Measurements from ENCODE around the gene RUBCNL.
A peak's percentile ranks its signal among the peaks of the same experiment; 100 is the strongest.
"Not testable (repeated sequence)": the region's sequence is repeated elsewhere in the genome, so short reads cannot be mapped to it uniquely, and the experiment has no call there.

Gene RUBCNL

GRCh38 chr13:46387064-46387851 lies at the start of gene RUBCNL:
RUBCNL (minus strand) TSS chr13:46387252; CDS start chr13:46372475, 14,777 bp downstream.
- peak within 1 kb of the TSS; percentile 61 for H3K4me3 ChIP-seq (ENCODE audit: low read depth, low read length)
- DNase-seq (ENCODE audit: low read depth): no peak

GRCh38 chr13:46429558-46429957 lies 42.5 kb upstream of the RUBCNL start:
- not testable (repeated sequence) for DNase-seq (ENCODE audit: low read depth); H3K4me3 ChIP-seq (ENCODE audit: low read depth, low read length)

GRCh38 chr13:46405457-46405856 lies 18.4 kb upstream of the RUBCNL start:
- no peak overlapping the region for H3K4me3 ChIP-seq (ENCODE audit: low read depth, low read length)
- no peak for DNase-seq (ENCODE audit: low read depth)

- no peak for DNase-seq (ENCODE audit: low read depth)
- no peak overlapping the region for H3K4me3 ChIP-seq (ENCODE audit: low read depth, low read length)
Observed at GRCh38 chr13:46404733-46405100, 17.7 kb upstream of the RUBCNL start.

DNA sequence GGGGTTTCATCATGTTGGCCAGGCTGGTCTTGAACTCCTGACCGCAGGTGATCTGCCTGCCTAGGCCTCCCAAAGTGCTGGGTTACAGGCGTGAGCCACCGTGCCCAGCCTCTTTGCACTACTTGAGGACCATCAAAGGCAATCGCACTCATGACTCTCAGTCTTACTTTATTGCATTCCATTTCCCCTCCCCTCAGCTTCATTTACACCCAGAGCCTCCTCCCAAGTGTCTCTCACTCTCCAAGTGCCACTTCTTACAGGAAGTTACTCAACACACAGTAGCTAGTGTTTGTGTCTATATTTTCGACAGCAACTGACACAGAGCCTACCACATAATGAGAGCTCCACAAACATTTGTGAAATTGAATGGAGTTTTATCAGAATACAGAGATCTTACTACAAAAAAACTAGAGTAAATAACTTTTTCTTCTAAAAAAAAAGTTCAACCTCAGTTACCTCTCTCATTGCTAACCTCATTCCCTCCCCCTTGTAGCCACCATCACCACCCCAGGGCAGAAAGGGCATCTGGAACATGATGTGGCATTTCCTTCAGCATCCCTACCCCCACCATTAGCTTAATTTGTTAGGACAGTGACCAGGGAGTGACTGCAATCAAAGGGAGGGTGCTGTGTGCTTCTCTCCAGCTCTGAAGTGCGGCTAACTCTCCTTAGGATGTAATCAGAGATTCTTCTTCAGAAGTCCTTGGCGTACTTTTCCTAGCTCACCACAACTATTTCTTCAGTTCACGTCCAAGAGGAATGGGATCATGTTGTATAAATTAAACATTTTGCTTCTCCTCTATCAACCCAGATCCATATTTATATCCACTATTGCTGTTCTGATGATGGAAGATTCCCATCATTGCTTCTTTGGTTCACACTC lies 17.0 kb upstream of the RUBCNL start:
- H3K4me3 ChIP-seq (ENCODE audit: low read depth, low read length): no peak overlapping the region

GRCh38 chr13:46402178-46402577 lies 15.1 kb upstream of the RUBCNL start:
- no peak for DNase-seq (ENCODE audit: low read depth)
- no peak overlapping the region for H3K4me3 ChIP-seq (ENCODE audit: low read depth, low read length)

More for the DNA sequence above, 17.0 kb upstream of the RUBCNL start:
- DNase-seq (ENCODE audit: low read depth): no peak

DNA sequence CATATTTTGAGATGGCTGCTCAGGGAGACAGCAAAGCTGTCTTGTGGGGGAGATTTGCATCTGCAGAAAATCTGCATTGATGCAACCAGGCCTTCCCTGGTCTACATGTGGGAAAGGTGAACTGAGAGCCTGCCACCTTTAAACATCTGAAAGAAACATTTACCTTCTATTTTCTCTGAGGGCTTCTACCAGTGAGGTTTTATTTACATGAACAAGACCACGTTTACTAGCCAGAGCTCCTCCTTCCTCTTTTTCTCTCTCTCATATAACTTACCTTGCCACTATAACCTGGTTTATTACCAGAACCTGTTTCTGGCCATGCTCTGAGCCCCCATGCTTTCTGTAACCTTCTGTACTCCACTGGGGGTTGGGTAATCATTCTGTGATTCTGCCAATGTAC lies 14.4 kb upstream of the RUBCNL start:
- H3K4me3 ChIP-seq (ENCODE audit: low read depth, low read length): no peak overlapping the region
- DNase-seq (ENCODE audit: low read depth): no peak

- no peak overlapping the region for H3K4me3 ChIP-seq (ENCODE audit: low read depth, low read length)
- no peak for DNase-seq (ENCODE audit: low read depth)
Observed at GRCh38 chr13:46396341-46396740, 9.3 kb upstream of the RUBCNL start.

DNA sequence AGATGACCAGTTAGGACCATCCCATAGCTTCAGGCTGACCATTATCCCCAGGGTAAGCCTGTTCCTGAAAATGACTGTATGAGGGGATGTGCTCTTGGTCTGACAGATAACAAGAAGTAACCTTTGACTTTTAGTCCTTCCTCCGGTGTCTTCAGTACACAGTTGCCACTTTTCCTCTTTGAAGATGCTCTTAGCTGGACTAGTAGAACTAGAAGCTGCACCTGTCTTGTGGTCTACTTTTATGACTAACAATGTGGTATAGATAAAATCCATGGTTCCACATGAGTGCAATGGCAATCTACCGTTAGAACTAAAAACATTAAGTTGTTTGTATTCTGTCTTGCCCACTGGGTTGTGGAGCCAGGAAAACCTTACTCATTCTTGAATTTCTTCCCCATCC lies 5.9 kb upstream of the RUBCNL start:
- DNase-seq (ENCODE audit: low read depth): no peak
- H3K4me3 ChIP-seq (ENCODE audit: low read depth, low read length): no peak overlapping the region

GRCh38 chr13:46389457-46390451 lies 2.7 kb upstream of the RUBCNL start:
- no peak for DNase-seq (ENCODE audit: low read depth)
- H3K4me3 ChIP-seq (ENCODE audit: low read depth, low read length): no peak overlapping the region

- no peak for DNase-seq (ENCODE audit: low read depth)
- H3K4me3 ChIP-seq (ENCODE audit: low read depth, low read length): no peak overlapping the region
Observed at GRCh38 chr13:46388846-46389245, 1.8 kb upstream of the RUBCNL start.

- no peak for DNase-seq (ENCODE audit: low read depth)
- no peak overlapping the region for H3K4me3 ChIP-seq (ENCODE audit: low read depth, low read length)
Observed at GRCh38 chr13:46388308-46388707, 1.3 kb upstream of the RUBCNL start.

DNA sequence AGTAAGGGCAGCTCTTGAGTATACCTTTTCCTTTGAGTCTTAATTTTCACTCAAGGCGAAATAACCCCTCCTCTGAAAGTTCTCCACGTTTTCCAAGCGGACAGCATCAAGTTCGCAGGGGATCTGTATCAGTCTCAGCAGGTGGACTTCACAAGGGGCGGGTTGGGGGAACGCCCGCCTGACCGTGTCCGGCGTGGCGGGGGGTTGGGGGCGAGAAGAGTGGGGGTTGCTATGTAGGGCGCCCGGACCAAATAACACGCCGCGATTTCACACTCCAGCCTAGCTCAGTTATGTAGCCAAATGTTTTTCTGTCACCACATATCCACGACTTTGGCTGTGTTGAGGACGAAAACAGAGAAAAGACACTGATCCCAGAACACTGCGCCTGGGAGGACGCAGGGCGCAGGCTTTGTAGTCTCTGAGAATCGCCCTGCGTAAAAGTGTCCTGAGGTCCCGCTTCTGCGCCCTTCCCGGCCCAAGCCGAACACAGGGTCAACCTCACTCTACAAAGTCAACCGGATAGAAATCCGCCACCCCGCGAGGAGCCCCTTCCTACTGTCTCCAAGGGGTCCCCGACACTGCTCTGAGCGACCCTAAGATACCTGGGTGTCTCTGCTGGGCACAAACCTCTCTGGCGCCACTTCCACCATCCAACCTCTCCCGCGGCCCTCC lies 524 bp downstream of the RUBCNL start:
- H3K4me3 ChIP-seq (ENCODE audit: low read depth, low read length): peak overlapping the region; percentile 61
- DNase-seq (ENCODE audit: low read depth): no peak

- H3K4me3 ChIP-seq (ENCODE audit: low read depth, low read length): no peak overlapping the region
- no peak for DNase-seq (ENCODE audit: low read depth)
Observed at GRCh38 chr13:46385946-46386345, 1.1 kb downstream of the RUBCNL start.

- no peak for DNase-seq (ENCODE audit: low read depth)
- no peak overlapping the region for H3K4me3 ChIP-seq (ENCODE audit: low read depth, low read length)
Observed at GRCh38 chr13:46383383-46383782, 3.7 kb downstream of the RUBCNL start.

GRCh38 chr13:46382224-46382623 lies 4.8 kb downstream of the RUBCNL start:
- no peak overlapping the region for H3K4me3 ChIP-seq (ENCODE audit: low read depth, low read length)
- DNase-seq (ENCODE audit: low read depth): no peak

GRCh38 chr13:46380242-46380641 lies 6.8 kb downstream of the RUBCNL start:
- H3K4me3 ChIP-seq (ENCODE audit: low read depth, low read length): no peak overlapping the region
- no peak for DNase-seq (ENCODE audit: low read depth)

GRCh38 chr13:46379611-46380010 lies 7.4 kb downstream of the RUBCNL start:
- DNase-seq (ENCODE audit: low read depth): no peak
- H3K4me3 ChIP-seq (ENCODE audit: low read depth, low read length): no peak overlapping the region

GRCh38 chr13:46378411-46378810 lies 8.6 kb downstream of the RUBCNL start:
- no peak for DNase-seq (ENCODE audit: low read depth)

More at GRCh38 chr13:46378411-46378810, 8.6 kb downstream of the RUBCNL start:
- no peak overlapping the region for H3K4me3 ChIP-seq (ENCODE audit: low read depth, low read length)

Measured in skeletal muscle cell (primary cell).